Panc1 (cell line): ENCODE measurements around the gene COL4A1.

Experiments used
- CTCF ChIP-seq: fragments of 450-650 bp; IDR thresholded peaks from 2 replicates; pipeline ENCODE4 v1.5.1; 2017; ENCODE audit warnings: mild to moderate bottlenecking
- POLR2AphosphoS5 ChIP-seq: IDR thresholded peaks from 2 replicates; pipeline ENCODE4 v1.6.1; 2012; ENCODE audit warnings: mild to moderate bottlenecking, low read depth, low read length, moderate library complexity
- REST ChIP-seq, 2 experiments: IDR thresholded peaks; 2 replicates each; pipeline ENCODE4 v1.6.1; 2011 to 2012; ENCODE audit warnings: low read depth in 2 of 2, control low read depth in 1 of 2, low read length in 1 of 2, mild to moderate bottlenecking in 1 of 2, moderate library complexity in 1 of 2; ENCODE audit not compliant: insufficient read depth in 1 of 2
- SIN3A ChIP-seq: IDR thresholded peaks from 2 replicates; pipeline ENCODE4 v1.6.1; 2012; ENCODE audit warnings: low read depth, mild to moderate bottlenecking, low read length, moderate library complexity, borderline replicate concordance; ENCODE audit not compliant: insufficient read depth

GRCh38 chr13:110268061-110268460 lies 38.9 kb downstream of the COL4A1 start:
- TF ChIP-seq POLR2AphosphoS5 (no peak), SIN3A (no peak), CTCF (no peak), REST (IDR thresholded peaks at IDR 0.05; ENCODE audit: insufficient read depth in 1 of 2, low read depth in 2 of 2, low read length in 1 of 2) (no peak)
